Measurements from ENCODE around the gene ARHGEF1. TPM values are rescaled to one million over a fixed set of nuclear protein-coding genes. Genes with fewer than 3 reads are reported as not detected.

The ARHGEF1 gene
- total RNA-seq, 1 experiment from 2014 or later: 106 TPM

- intact Hi-C loops (cut with micrococcal nuclease): no loop called here
- ChIA-PET CTCF (no interaction called here), POLR2A (no interaction called here)
- H3K9me3 Mint-ChIP-seq (ENCODE audit: unreplicated experiment): no peaks in the 10 kb centered on the region
- no peak overlapping the region for H3K27ac Mint-ChIP-seq (ENCODE audit: low read depth, unreplicated experiment)
- no peak for TF ChIP-seq CTCF (IDR thresholded peaks at IDR 0.05; ENCODE audit: unreplicated experiment)
- no TSS peak for BruUV-seq (replicated peaks)
- no peak for DNase-seq (ENCODE audit: unreplicated experiment)
- H3K4me3 Mint-ChIP-seq (ENCODE audit: unreplicated experiment): no peak overlapping the region
- H3K27me3 Mint-ChIP-seq (ENCODE audit: insufficient read depth, unreplicated experiment): peaks cover 52% of the 10 kb centered on the region
- H3K36me3 Mint-ChIP-seq (ENCODE audit: insufficient read depth, unreplicated experiment): peaks cover 5% of the 10 kb centered on the region
- H3K4me1 Mint-ChIP-seq (ENCODE audit: insufficient read depth, unreplicated experiment): peaks cover 27% of the 10 kb centered on the region
Measured at GRCh38 chr19:41932720-41933332, 49.8 kb downstream of the ARHGEF1 start.

DNA sequence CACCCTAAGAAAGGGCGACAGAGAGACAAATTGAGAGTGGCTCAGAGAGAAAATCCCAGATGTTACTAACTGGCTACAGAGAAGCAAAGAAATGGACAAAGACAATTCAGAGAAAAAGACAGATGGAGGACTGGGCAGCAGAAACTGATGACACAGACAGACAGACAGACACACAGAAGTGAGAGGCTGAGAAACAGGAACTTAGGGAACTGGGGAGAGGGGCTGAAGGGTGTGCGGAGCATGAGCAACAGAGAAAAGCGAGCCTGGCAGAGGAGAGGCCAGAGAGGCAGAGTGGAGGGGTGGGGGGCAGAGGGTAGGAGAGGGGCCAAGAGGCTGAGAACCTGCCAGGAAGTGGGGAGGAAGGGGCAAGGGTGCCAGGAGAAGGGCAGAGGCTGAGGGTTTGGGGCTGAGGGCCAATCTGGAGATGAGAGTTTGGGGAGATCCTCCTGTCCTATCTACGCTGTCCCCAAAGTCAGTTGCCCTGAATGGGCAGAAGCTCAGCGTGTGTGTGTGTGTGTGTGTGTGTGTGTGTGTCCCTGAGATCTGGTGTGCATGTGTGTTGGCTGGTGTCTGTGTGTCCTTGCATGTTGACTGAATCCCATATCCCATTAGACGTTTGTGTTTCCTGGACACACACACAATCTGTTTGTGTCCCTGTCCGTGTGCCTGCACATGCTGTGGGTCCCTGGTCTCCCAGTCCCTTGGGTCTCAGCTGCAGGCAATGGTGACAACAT lies 50.9 kb downstream of the ARHGEF1 start:
- POLR2A ChIA-PET: no interaction called here
- H3K36me3 Mint-ChIP-seq (ENCODE audit: insufficient read depth, unreplicated experiment): peaks cover 5% of the 10 kb centered on the region
- TF ChIP-seq CTCF (IDR thresholded peaks at IDR 0.05; ENCODE audit: unreplicated experiment): no peak
- intact Hi-C loops (cut with micrococcal nuclease): no loop called here
- H3K27me3 Mint-ChIP-seq (ENCODE audit: insufficient read depth, unreplicated experiment): peaks cover 52% of the 10 kb centered on the region
- no peaks in the 10 kb centered on the region for H3K9me3 Mint-ChIP-seq (ENCODE audit: unreplicated experiment)
- no peak overlapping the region for H3K27ac Mint-ChIP-seq (ENCODE audit: low read depth, unreplicated experiment)
- no peak overlapping the region for H3K4me3 Mint-ChIP-seq (ENCODE audit: unreplicated experiment)
- BruUV-seq (replicated peaks): no TSS peak
- peaks cover 25% of the 10 kb centered on the region for H3K4me1 Mint-ChIP-seq (ENCODE audit: insufficient read depth, unreplicated experiment)
- CTCF ChIA-PET: interaction anchor here (0.6 to 1.8 kb wide), 12 partner anchors 10 to 140 kb away, joined by 3 to 5 read pairs (median 4); partner anchors contain the start of gene RABAC1
- DNase-seq (ENCODE audit: unreplicated experiment): no peak

GRCh38 chr19:41934849-41935374 lies 51.9 kb downstream of the ARHGEF1 start:
- H3K36me3 Mint-ChIP-seq (ENCODE audit: insufficient read depth, unreplicated experiment): peaks cover 5% of the 10 kb centered on the region
- intact Hi-C loops (cut with micrococcal nuclease): loop anchor here (1.0 kb wide), 1 partner anchor 48 kb away; no protein-coding TSS in a partner anchor
- no peak overlapping the region for H3K27ac Mint-ChIP-seq (ENCODE audit: low read depth, unreplicated experiment)
- peaks cover 20% of the 10 kb centered on the region for H3K4me1 Mint-ChIP-seq (ENCODE audit: insufficient read depth, unreplicated experiment)
- peak; percentile 80 for DNase-seq (ENCODE audit: unreplicated experiment)
- ChIA-PET CTCF (interaction anchor here (0.5 to 1.8 kb wide), 6 partner anchors 16 to 141 kb away, joined by 3 to 5 read pairs (median 4); partner anchors contain the start of gene RABAC1), POLR2A (no interaction called here)
- no TSS peak for BruUV-seq (replicated peaks)
- no peak overlapping the region for H3K4me3 Mint-ChIP-seq (ENCODE audit: unreplicated experiment)
- TF ChIP-seq CTCF (IDR thresholded peaks at IDR 0.05; ENCODE audit: unreplicated experiment): peak; percentile 80
- H3K27me3 Mint-ChIP-seq (ENCODE audit: insufficient read depth, unreplicated experiment): peaks cover 52% of the 10 kb centered on the region
- H3K9me3 Mint-ChIP-seq (ENCODE audit: unreplicated experiment): no peaks in the 10 kb centered on the region

DNA sequence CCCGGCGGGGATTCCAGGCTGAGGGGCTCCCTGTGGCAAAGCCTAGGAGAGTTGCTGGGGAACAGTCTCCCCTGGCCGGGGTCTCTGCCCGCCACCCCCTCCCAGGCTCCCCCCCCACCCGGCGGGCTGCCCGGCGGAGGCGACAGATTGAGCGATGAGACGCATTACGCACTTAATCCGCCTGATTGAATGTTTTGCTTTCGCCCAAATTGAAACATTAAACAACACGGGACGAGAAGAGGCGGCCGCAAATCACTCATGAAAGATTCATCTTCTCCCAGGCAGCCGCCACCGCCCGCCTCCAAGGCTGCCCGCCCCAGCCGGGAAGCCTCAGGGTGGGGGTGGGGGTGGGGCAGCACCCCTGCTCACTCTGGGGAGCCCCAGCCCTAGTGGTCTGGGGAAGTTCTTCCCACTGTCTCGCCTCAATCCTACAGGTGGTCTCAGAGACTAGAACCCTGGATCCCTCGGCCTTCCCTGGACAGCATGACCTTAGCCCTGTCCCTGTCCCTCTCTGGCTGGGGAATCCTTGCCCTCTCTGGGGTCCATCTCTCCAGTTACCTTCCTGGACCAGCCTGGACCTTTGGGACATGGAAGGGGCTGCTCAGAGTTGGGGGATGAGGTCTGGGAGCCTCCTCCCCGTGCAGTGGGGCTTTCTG lies 52.9 kb downstream of the ARHGEF1 start:
- BruUV-seq (replicated peaks): no TSS peak
- DNase-seq (ENCODE audit: unreplicated experiment): no peak
- ChIA-PET CTCF (interaction anchor here (0.5 to 1.8 kb wide), 7 partner anchors 18 to 122 kb away, joined by 3 to 5 read pairs (median 3); partner anchors contain the start of gene RABAC1), POLR2A (no interaction called here)
- Mint-ChIP-seq H3K4me1 (ENCODE audit: insufficient read depth, unreplicated experiment) (peaks cover 20% of the 10 kb centered on the region), H3K9me3 (ENCODE audit: unreplicated experiment) (no peaks in the 10 kb centered on the region), H3K27me3 (ENCODE audit: insufficient read depth, unreplicated experiment) (peaks cover 52% of the 10 kb centered on the region), H3K4me3 (ENCODE audit: unreplicated experiment) (no peak overlapping the region), H3K27ac (ENCODE audit: low read depth, unreplicated experiment) (no peak overlapping the region), H3K36me3 (ENCODE audit: insufficient read depth, unreplicated experiment) (peaks cover 5% of the 10 kb centered on the region)
- intact Hi-C loops (cut with micrococcal nuclease): loop anchor here (1.0 kb wide), 1 partner anchor 49 kb away; no protein-coding TSS in a partner anchor
- TF ChIP-seq CTCF (IDR thresholded peaks at IDR 0.05; ENCODE audit: unreplicated experiment): no peak

All from MCF 10A (cell line).